ENCODE data around the gene GRWD1.

GRWD1 gene

DNA sequence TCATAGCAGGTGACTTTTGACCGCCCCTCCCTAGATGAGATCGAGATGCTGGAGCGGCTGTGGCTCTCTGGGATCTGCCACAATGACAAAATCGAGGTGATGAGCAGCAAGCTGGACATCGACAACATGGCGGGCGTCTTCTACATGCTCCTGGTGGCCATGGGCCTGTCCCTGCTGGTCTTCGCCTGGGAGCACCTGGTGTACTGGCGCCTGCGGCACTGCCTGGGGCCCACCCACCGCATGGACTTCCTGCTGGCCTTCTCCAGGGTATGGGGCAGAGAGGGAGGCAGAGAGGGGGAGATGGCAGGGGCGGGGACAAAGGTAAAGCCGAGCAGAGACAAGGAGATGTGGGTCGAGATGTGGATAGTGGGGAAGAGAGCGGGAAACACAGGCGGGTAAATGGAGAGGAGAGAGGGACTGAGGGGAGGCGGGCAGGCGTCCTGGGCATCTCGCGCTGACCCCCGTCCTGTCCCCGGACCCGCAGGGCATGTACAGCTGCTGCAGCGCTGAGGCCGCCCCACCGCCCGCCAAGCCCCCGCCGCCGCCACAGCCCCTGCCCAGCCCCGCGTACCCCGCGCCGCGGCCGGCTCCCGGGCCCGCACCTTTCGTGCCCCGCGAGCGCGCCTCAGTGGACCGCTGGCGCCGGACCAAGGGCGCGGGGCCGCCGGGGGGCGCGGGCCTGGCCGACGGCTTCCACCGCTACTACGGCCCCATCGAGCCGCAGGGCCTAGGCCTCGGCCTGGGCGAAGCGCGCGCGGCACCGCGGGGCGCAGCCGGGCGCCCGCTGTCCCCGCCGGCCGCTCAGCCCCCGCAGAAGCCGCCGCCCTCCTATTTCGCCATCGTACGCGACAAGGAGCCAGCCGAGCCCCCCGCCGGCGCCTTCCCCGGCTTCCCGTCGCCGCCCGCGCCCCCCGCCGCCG, 3.4 kb upstream of the GRWD1 start:
- H3K9me3 Mint-ChIP-seq, result no peaks in the 10 kb centered on the region
- peaks cover 39% of the 10 kb centered on the region for H3K27me3 Mint-ChIP-seq
- intact Hi-C loops (cut with micrococcal nuclease), result no loop called here
- H3K4me1 Mint-ChIP-seq (ENCODE audit: low read depth), result peaks cover 29% of the 10 kb centered on the region
- peaks cover 34% of the 10 kb centered on the region for H3K36me3 Mint-ChIP-seq (ENCODE audit: low read depth)
- H3K27ac Mint-ChIP-seq, result no peak overlapping the region
- H3K4me3 Mint-ChIP-seq, result peak overlapping the region; percentile 10

DNA sequence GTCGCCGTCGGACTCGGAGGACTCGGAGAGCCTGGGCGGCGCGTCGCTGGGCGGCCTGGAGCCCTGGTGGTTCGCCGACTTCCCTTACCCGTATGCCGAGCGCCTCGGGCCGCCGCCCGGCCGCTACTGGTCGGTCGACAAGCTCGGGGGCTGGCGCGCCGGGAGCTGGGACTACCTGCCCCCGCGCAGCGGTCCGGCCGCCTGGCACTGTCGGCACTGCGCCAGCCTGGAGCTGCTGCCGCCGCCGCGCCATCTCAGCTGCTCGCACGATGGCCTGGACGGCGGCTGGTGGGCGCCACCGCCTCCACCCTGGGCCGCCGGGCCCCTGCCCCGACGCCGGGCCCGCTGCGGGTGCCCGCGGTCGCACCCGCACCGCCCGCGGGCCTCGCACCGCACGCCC, 2.5 kb upstream of the GRWD1 start:
- H3K27ac Mint-ChIP-seq, result no peak overlapping the region
- H3K36me3 Mint-ChIP-seq (ENCODE audit: low read depth), result peaks cover 43% of the 10 kb centered on the region
- intact Hi-C loops (cut with micrococcal nuclease), result no loop called here
- H3K27me3 Mint-ChIP-seq, result peaks cover 35% of the 10 kb centered on the region
- no peaks in the 10 kb centered on the region for H3K9me3 Mint-ChIP-seq
- peaks cover 35% of the 10 kb centered on the region for H3K4me1 Mint-ChIP-seq (ENCODE audit: low read depth)
- H3K4me3 Mint-ChIP-seq, result no peak overlapping the region

DNA sequence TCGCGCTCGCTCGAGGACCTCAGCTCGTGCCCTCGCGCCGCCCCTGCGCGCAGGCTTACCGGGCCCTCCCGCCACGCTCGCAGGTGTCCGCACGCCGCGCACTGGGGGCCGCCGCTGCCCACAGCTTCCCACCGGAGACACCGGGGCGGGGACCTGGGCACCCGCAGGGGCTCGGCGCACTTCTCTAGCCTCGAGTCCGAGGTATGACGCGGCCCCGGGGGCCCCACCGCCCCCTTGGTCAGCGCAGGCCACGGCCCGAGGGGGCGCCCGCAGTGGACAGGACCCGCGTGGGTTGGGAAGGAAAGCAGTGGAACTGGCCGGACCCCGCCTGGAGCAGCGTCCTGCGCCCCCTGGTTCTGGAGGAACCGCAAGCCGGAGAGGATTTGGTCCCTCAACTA, 2.1 kb upstream of the GRWD1 start:
- H3K4me1 Mint-ChIP-seq (ENCODE audit: low read depth), result peaks cover 38% of the 10 kb centered on the region
- H3K36me3 Mint-ChIP-seq (ENCODE audit: low read depth), result peaks cover 48% of the 10 kb centered on the region
- peak overlapping the region; percentile 56 for H3K27ac Mint-ChIP-seq
- intact Hi-C loops (cut with micrococcal nuclease), result loop anchor here (2.0 kb wide), 1 partner anchor 53 kb away; the partner anchor contains the start of gene KDELR1
- no peaks in the 10 kb centered on the region for H3K9me3 Mint-ChIP-seq
- H3K27me3 Mint-ChIP-seq, result peaks cover 35% of the 10 kb centered on the region
- no peak overlapping the region for H3K4me3 Mint-ChIP-seq

DNA sequence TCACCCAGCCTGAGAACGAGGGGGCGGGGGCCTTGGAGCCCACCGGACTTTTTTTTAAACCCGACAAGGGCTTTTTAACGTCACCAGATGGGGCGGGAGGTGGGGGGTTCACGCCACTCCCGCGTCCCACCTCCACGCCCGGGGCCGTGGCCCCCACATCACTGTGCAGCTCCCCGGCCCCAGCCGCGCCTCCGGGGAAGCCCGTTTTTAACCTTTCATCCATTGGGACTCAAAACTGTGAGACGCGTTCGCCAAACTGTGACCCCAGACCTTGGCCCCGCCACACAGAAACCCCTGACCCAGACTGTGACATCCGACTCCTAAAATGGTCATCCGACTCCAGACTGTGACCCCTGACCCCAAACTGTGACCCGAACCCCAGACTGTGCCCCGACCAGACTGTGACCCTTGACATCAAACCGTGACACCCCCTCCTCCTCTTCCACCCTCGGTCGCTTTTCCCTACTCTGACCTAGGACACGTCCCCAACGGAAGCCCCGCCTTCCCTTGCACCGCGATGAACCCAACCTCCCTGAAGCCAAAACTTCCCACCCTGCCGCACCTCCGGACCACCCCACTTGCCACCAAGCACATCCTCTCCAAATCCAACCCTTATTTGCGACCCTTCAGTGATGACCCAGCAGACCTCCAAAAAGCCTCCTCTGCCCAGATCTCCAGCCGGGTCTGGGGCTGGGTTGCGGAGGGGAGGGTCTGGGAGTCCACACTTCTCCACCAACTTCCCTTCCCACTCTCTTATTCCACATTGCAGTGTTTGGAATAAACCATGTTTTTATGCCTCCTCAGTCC, 1.5 kb upstream of the GRWD1 start:
- peak overlapping the region; percentile 96 for H3K4me3 Mint-ChIP-seq

DNA sequence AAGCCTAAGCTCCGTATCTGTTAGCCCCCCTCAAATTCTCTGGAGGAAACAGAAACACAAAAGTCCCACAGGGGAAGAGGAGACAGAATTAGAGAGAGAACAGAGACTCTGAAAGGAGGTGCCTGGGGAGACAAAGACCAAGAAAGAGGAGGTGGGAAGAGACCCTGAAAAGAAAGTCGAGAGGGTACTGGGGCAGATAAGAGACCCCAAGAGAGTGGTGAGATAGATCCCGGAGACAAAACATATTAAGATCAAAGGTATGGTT, 915 bp upstream of the GRWD1 start:
- no peaks in the 10 kb centered on the region for H3K9me3 Mint-ChIP-seq
- H3K4me1 Mint-ChIP-seq (ENCODE audit: low read depth), result peaks cover 38% of the 10 kb centered on the region
- peak overlapping the region; percentile 56 for H3K27ac Mint-ChIP-seq
- peaks cover 59% of the 10 kb centered on the region for H3K36me3 Mint-ChIP-seq (ENCODE audit: low read depth)
- H3K27me3 Mint-ChIP-seq, result peaks cover 35% of the 10 kb centered on the region
- intact Hi-C loops (cut with micrococcal nuclease), result loop anchor here (1.0 to 2.0 kb wide), 2 partner anchors 24 to 54 kb away; partner anchors contain the start of genes CYTH2 and KDELR1
- H3K4me3 Mint-ChIP-seq, result peak overlapping the region; percentile 96

More for the DNA sequence above, 1.5 kb upstream of the GRWD1 start:
- peaks cover 35% of the 10 kb centered on the region for H3K27me3 Mint-ChIP-seq
- H3K4me1 Mint-ChIP-seq (ENCODE audit: low read depth), result peaks cover 38% of the 10 kb centered on the region
- peak overlapping the region; percentile 56 for H3K27ac Mint-ChIP-seq
- H3K9me3 Mint-ChIP-seq, result no peaks in the 10 kb centered on the region
- peaks cover 54% of the 10 kb centered on the region for H3K36me3 Mint-ChIP-seq (ENCODE audit: low read depth)
- intact Hi-C loops (cut with micrococcal nuclease), result loop anchor here (2.0 kb wide), 1 partner anchor 54 kb away; the partner anchor contains the start of gene KDELR1

DNA sequence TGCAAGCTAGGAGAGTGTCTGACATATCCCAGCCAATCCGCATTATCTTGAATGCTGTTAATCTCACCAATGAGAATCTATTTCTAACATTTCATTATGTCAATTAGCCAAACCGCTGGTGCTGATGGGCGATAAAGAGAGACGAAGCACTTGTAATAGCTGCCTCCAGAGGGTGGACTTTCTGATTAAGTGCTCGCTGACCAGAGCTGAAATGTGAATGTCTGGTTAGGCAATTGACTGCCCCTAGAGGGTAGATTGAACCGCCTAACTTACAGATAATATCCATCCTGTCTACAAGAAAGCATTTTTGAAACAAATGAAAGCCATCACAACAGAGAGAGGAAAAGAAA, 552 bp upstream of the GRWD1 start:
- intact Hi-C loops (cut with micrococcal nuclease), result loop anchor here (1.0 to 2.0 kb wide), 2 partner anchors 24 to 54 kb away; partner anchors contain the start of genes CYTH2 and KDELR1
- H3K27me3 Mint-ChIP-seq, result peaks cover 35% of the 10 kb centered on the region
- peak overlapping the region; percentile 96 for H3K4me3 Mint-ChIP-seq
- H3K9me3 Mint-ChIP-seq, result no peaks in the 10 kb centered on the region
- peaks cover 38% of the 10 kb centered on the region for H3K4me1 Mint-ChIP-seq (ENCODE audit: low read depth)
- peaks cover 63% of the 10 kb centered on the region for H3K36me3 Mint-ChIP-seq (ENCODE audit: low read depth)
- H3K27ac Mint-ChIP-seq, result peak overlapping the region; percentile 98

DNA sequence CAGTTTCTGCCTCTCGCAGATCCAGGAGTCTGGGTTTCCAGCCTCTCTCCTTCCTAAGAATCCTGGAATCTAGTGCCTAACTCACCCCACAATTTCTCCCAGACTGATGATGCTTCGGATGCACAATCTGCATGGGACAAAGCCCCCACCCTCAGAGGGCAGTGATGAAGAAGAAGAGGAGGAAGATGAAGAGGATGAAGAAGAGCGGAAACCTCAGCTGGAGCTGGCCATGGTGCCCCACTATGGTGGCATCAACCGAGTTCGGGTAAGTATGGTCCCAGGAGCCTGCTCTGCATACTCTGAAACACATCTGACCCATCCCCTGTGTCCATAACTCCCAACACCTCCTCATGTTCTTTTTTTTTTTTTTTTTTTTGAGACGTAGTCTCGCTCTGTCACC, 796 bp downstream of the GRWD1 start:
- intact Hi-C loops (cut with micrococcal nuclease), result no loop called here
- H3K36me3 Mint-ChIP-seq (ENCODE audit: low read depth), result peaks cover 75% of the 10 kb centered on the region
- H3K9me3 Mint-ChIP-seq, result no peaks in the 10 kb centered on the region
- peaks cover 38% of the 10 kb centered on the region for H3K4me1 Mint-ChIP-seq (ENCODE audit: low read depth)
- H3K27me3 Mint-ChIP-seq, result peaks cover 23% of the 10 kb centered on the region
- peak overlapping the region; percentile 98 for H3K27ac Mint-ChIP-seq
- peak overlapping the region; percentile 96 for H3K4me3 Mint-ChIP-seq

DNA sequence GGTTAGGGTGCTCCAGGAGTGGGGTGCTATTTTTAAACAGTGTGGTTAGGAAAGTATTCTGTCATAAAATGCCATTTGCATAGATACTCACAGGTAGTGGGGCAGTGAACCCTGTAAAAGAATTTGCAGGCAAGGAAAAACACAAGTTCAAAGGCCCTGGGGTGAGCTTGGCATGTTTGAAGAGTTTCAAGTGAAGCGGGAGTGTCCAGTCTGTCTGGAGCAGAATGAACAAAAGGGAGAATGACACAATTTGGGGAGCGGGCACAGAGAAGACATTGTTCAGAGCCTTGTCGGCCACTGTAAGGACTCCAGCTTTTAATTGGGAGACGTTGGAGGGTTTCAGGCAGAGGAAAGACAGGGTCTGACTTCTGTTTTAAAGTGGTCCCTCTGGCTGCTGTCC, 2.8 kb downstream of the GRWD1 start:
- no peaks in the 10 kb centered on the region for H3K9me3 Mint-ChIP-seq
- peaks cover 86% of the 10 kb centered on the region for H3K36me3 Mint-ChIP-seq (ENCODE audit: low read depth)
- peaks cover 32% of the 10 kb centered on the region for H3K4me1 Mint-ChIP-seq (ENCODE audit: low read depth)
- intact Hi-C loops (cut with micrococcal nuclease), result no loop called here
- no peak overlapping the region for H3K27ac Mint-ChIP-seq
- H3K4me3 Mint-ChIP-seq, result no peak overlapping the region
- peaks cover 13% of the 10 kb centered on the region for H3K27me3 Mint-ChIP-seq

DNA sequence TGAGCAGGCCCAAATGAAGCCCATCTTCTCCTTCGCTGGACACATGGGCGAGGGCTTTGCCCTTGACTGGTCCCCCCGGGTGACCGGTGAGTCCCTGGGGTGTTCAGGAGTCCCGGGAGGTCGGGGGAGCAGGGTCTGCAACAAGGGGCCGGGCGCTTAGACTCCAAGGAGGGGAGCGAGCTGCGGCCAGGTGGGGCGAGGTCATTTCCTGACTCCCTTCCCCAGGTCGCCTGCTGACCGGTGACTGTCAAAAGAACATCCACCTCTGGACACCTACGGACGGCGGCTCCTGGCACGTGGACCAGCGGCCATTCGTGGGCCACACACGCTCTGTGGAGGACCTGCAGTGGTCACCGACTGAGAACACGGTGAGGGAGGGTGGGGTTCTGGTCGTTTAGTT, 4.7 kb downstream of the GRWD1 start:
- H3K4me1 Mint-ChIP-seq (ENCODE audit: low read depth), result peaks cover 26% of the 10 kb centered on the region
- intact Hi-C loops (cut with micrococcal nuclease), result no loop called here
- no peaks in the 10 kb centered on the region for H3K27me3 Mint-ChIP-seq
- H3K27ac Mint-ChIP-seq, result no peak overlapping the region
- H3K36me3 Mint-ChIP-seq (ENCODE audit: low read depth), result peaks cover 99% of the 10 kb centered on the region
- no peak overlapping the region for H3K4me3 Mint-ChIP-seq
- H3K9me3 Mint-ChIP-seq, result no peaks in the 10 kb centered on the region

DNA sequence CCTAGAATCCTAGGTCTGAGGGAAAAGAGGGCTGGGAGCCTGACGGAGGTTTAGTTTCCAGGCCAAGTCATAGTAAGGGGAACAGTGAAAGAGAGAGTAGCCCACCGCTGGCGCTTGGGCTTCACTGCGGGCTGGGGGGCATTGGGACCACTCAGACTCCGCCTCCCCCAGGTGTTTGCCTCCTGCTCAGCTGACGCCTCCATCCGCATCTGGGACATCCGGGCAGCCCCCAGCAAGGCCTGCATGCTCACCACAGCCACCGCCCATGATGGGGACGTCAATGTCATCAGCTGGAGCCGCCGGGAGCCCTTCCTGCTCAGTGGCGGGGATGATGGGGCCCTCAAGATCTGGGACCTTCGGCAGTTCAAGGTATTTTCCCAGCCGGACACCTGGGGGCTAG, 5.1 kb downstream of the GRWD1 start:
- no peak overlapping the region for H3K4me3 Mint-ChIP-seq
- intact Hi-C loops (cut with micrococcal nuclease), result no loop called here
- H3K9me3 Mint-ChIP-seq, result no peaks in the 10 kb centered on the region
- H3K4me1 Mint-ChIP-seq (ENCODE audit: low read depth), result peaks cover 30% of the 10 kb centered on the region
- H3K36me3 Mint-ChIP-seq (ENCODE audit: low read depth), result peaks cover 100% of the 10 kb centered on the region
- H3K27me3 Mint-ChIP-seq, result no peaks in the 10 kb centered on the region
- no peak overlapping the region for H3K27ac Mint-ChIP-seq

DNA sequence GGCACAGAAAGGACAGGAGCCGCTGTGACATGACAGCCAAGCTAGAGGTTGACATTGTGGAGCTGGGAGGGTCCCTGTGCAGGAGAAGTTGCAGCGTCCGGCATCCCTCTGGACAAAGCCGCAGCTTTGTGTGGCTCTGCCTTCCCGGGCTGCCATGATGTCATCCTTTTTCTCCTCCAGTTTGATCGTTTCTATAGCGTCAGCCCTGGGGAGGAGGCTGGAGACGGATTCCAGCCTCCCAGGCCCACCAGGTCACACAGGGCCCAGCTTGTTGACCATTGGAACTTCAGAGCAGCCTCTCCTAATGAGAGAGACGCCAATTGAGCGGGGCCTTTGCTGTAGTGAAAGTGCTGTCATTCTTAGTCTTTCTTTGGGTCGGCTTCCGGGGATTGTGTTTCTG, 5.8 kb downstream of the GRWD1 start:
- no peak overlapping the region for H3K4me3 Mint-ChIP-seq
- H3K27me3 Mint-ChIP-seq, result no peaks in the 10 kb centered on the region
- peaks cover 26% of the 10 kb centered on the region for H3K4me1 Mint-ChIP-seq (ENCODE audit: low read depth)
- no peaks in the 10 kb centered on the region for H3K9me3 Mint-ChIP-seq
- H3K36me3 Mint-ChIP-seq (ENCODE audit: low read depth), result peaks cover 100% of the 10 kb centered on the region
- no peak overlapping the region for H3K27ac Mint-ChIP-seq
- intact Hi-C loops (cut with micrococcal nuclease), result no loop called here

DNA sequence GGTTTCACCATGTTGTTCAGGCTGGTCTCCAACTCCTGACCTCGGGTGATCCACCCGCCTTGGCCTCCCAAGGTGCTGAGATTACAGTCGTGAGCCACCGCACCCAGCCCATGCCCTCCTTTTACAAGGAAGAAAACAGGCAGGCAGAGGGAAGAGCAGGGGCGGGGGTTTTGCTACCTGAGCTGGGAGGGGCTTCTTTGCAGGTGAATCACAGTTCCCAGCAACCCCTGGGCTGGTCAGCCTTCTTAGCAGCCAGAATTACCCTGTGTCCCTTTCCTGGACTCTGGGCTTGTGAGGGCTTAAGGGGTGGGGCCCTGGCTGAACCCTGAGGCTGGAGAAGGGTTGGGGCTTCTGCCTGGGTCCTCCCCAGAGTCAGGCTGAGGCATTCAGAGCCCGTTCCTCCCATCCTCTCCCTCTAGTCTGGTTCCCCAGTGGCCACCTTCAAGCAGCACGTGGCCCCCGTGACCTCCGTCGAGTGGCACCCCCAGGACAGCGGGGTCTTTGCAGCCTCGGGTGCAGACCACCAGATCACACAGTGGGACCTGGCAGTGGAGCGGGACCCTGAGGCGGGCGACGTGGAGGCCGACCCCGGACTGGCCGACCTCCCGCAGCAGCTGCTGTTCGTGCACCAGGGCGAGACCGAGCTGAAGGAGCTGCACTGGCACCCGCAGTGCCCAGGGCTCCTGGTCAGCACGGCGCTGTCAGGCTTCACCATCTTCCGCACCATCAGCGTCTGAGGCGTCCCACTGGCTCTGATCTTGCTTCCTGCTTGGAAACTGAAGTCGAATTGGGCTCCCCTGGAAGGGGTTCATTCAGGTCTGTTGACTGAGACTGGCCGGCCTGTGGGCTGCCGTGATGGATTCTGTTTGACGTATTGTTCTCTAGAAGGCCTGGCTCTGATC, 6.8 kb downstream of the GRWD1 start:
- Mint-ChIP-seq H3K27ac (no peak overlapping the region), H3K4me1 (ENCODE audit: low read depth) (peaks cover 25% of the 10 kb centered on the region), H3K4me3 (no peak overlapping the region)

DNA sequence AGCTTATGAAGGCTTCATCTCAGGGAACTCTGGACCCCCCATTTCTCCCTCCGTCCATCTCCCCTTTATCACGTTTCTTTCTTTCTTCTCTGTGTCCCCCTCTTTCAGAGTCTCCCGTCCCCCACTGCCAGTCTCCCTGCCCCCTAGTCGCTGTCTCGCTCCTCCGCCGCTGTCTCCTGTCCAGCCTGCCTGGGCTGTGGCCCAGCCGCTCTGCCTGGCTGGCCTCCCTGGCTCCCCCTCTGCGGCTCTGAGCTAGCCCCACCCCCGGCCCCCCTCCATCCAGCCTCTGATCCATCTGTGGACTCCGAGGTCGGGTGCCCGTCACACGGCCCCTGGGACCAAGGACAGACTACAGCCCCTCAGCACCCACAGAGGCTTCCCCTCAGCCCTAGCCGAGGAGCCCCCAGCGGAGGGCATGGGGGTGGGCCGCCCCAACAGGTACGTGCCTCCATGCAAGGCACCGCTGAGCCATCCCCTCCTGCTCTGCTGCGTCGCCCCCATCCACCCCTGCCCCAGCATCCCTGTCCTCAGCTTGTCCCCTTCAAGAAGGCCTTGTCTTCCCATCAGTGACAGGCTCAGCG, 8.5 kb downstream of the GRWD1 start:
- H3K4me3 Mint-ChIP-seq, result no peak overlapping the region

More for the DNA sequence above, 6.8 kb downstream of the GRWD1 start:
- Mint-ChIP-seq H3K9me3 (no peaks in the 10 kb centered on the region), H3K27me3 (no peaks in the 10 kb centered on the region), H3K36me3 (ENCODE audit: low read depth) (peaks cover 100% of the 10 kb centered on the region)
- intact Hi-C loops (cut with micrococcal nuclease), result no loop called here

More for the DNA sequence above, 8.5 kb downstream of the GRWD1 start:
- Mint-ChIP-seq H3K9me3 (no peaks in the 10 kb centered on the region), H3K36me3 (ENCODE audit: low read depth) (peaks cover 91% of the 10 kb centered on the region), H3K4me1 (ENCODE audit: low read depth) (peaks cover 16% of the 10 kb centered on the region), H3K27me3 (no peaks in the 10 kb centered on the region), H3K27ac (no peak overlapping the region)
- intact Hi-C loops (cut with micrococcal nuclease), result no loop called here
